AG04449 (cell line): ENCODE measurements around the gene NME3.

Experiments used
- CTCF ChIA-PET: fragments of 350-600 bp; formaldehyde crosslinking; extraction: SDS; loops from one replicate; lab custom pipeline; 2021; ENCODE audit warnings: antibody characterized with exemption; lab: Yijun Ruan, JAX
- POLR2A ChIA-PET: fragments of 400-600, 350-600 bp; formaldehyde crosslinking; extraction: SDS; loops from one replicate; lab custom pipeline; 2020; ENCODE audit warnings: antibody characterized with exemption, inconsistent platforms; lab: Yijun Ruan, JAX
- DNase-seq: peaks from one replicate; pipeline ENCODE4 v3.0.0-alpha.2; 2010; ENCODE audit warnings: low read depth, low spot score
- H3K4me3 ChIP-seq: 2 replicates; pipeline ENCODE4 v1.5.1; 2011; ENCODE audit warnings: low read depth, mild to moderate bottlenecking, control low read depth, low read length
- TF ChIP-seq, protein P1 (sequence below): IDR thresholded peaks from one replicate; pipeline ENCODE4 v1.5.1; 2011; ENCODE audit warnings: mild to moderate bottlenecking, moderate library complexity, low read length, control low read depth, inconsistent platforms; ENCODE audit not compliant: insufficient read depth; ENCODE audit errors: missing control alignments

NME3 gene

DNA sequence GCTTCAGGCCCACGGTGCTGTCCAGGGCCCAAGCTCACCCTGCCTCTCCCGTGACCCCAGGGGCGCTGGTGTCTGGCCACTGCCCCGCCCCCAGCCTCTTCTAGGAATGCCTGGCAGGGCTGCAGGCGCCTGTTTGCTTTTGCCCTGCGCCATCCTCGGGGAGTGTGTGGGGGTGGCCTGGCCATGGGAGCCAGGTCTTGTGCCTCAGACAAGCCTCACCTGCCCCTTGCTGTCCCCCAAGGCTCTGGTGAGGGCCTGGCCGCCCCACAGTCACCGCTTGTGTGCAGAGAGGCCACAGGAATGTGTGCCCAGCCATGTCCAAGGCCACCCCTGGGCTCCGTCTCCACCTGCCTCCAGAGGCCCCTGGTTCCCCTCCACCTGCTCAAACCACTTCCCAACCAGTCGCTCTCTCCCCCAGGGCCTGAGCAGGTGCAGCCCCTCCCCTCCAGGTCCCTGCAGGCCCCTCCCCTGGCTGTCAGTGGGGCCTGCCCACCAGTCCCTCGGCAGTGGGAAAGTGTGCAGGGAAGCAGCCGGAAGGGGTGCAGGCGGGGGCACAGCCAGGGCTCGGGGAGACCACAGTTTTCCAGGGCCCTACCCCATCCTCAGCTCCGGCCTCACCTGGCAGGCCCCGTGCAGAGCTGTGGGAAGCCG lies 23.0 kb upstream of the NME3 start:
- no peak overlapping the region for H3K4me3 ChIP-seq
- CTCF ChIA-PET: no interaction called here
- TF ChIP-seq, protein P1, sequence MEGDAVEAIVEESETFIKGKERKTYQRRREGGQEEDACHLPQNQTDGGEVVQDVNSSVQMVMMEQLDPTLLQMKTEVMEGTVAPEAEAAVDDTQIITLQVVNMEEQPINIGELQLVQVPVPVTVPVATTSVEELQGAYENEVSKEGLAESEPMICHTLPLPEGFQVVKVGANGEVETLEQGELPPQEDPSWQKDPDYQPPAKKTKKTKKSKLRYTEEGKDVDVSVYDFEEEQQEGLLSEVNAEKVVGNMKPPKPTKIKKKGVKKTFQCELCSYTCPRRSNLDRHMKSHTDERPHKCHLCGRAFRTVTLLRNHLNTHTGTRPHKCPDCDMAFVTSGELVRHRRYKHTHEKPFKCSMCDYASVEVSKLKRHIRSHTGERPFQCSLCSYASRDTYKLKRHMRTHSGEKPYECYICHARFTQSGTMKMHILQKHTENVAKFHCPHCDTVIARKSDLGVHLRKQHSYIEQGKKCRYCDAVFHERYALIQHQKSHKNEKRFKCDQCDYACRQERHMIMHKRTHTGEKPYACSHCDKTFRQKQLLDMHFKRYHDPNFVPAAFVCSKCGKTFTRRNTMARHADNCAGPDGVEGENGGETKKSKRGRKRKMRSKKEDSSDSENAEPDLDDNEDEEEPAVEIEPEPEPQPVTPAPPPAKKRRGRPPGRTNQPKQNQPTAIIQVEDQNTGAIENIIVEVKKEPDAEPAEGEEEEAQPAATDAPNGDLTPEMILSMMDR: no peak
- no peak for DNase-seq
- POLR2A ChIA-PET: no interaction called here

DNA sequence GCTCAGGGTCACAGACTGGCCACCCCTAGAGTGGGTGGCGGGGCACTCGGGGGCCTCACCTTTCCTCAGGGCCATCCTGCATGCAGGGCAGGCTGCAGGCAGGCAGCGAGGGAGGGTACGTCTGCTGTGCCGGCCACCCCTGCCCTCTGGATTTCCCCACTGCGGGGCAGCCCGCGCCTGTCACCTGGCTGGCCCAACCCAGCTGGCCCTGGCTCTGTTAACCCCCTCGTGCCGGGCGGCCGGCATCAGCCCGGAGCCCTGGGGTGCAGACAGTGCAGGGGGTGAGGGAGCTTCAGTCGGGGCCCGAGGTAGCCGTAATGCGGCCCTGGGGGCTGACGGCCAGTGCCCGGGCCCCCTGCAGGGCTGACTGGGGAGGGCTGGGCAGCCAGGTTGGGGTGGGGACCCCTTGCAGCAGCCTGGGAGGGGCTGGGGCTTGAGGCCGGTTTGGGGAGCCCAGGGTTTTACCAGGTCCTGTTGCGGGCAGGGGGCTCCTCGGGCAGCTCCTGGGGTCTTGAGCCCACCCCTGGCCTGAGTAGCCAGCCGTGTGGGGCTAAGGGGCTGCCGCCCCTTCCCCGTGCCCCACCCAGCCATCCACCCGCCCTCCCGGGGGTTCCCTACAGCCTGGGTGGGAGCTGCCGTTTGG lies 22.4 kb upstream of the NME3 start, which contains the start of gene IGFALS:
Gene IGFALS, minus strand, starts transcription at position 128 of the 643 bp plus-strand sequence. Its CDS starts 53 bp downstream, at position 75.
- DNase-seq: no peak
- ChIA-PET CTCF (interaction anchor here (0.8 to 1.8 kb wide), 2 partner anchors 10 to 31 kb away, joined by 3 to 9 read pairs; partner anchors contain the start of genes NUBP2 and SPSB3), POLR2A (no interaction called here)
- TF ChIP-seq, protein P1: no peak
- no peak within 1 kb of the TSS for H3K4me3 ChIP-seq

DNA sequence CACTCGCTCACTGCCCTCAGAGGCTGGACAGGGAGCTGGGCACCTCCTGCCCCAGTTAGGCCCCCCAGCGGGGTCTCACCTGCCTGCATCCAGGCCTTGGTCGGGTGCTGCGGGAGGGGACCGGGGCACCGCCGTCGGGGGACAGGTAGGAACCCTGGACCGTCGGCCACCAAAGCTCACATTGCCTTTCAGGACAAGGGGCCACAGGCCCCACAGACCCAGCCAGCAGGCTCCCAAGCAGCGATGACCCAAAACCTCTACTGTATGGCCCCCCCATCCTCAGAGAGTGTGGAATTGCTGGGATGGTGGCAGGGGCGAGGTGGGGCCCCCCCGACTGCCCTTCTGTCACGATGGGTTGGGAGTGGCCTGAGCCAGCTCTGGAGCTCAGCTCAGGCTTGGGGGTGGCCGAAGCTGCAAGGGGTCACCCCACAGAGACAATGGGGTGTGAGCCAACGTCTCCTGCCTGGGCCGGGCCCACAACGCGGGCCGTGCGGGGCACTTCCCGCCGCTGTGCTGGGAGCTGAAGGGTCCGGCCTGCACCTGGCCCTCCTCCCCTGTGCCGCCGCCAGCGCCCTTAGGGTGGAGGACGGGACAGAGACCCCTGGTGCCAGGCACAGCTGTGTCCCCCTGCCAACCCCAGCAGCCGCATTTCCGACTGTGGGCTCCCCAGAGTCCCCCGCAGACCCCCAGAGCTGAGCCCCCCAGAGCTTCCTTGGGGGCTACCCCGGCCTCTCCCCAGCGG lies 21.7 kb upstream of the NME3 start:
- ChIA-PET CTCF (interaction anchor here (0.8 to 1.8 kb wide), 2 partner anchors 9 to 31 kb away, joined by 3 to 9 read pairs; partner anchors contain the start of genes NUBP2 and SPSB3), POLR2A (no interaction called here)
- DNase-seq: no peak
- TF ChIP-seq, protein P1: no peak
- H3K4me3 ChIP-seq: no peak overlapping the region

- ChIA-PET POLR2A (interaction anchor here (2.2 kb wide), 1 partner anchor 9 kb away, joined by 9 read pairs; the partner anchor contains the start of genes NUBP2 and SPSB3), CTCF (interaction anchor here (1.8 kb wide), 1 partner anchor 9 kb away, joined by 9 read pairs; the partner anchor contains the start of genes NUBP2 and SPSB3)
Observed at GRCh38 chr16:1791943-1792812, 20.8 kb upstream of the NME3 start.

GRCh38 chr16:1791256-1791942 lies 20.1 kb upstream of the NME3 start:
- ChIA-PET CTCF (no interaction called here), POLR2A (interaction anchor here (2.2 kb wide), 1 partner anchor 9 kb away, joined by 9 read pairs; the partner anchor contains the start of genes NUBP2 and SPSB3)
- TF ChIP-seq, protein P1: no peak
- DNase-seq: no peak
- H3K4me3 ChIP-seq: no peak overlapping the region

More at GRCh38 chr16:1791943-1792812, 20.8 kb upstream of the NME3 start:
- no peak for DNase-seq
- no peak overlapping the region for H3K4me3 ChIP-seq
- TF ChIP-seq, protein P1: no peak
